Osteocyte (in vitro differentiated cells): ENCODE data around the gene SLC35F3. TPM values are rescaled to one million over a fixed set of nuclear protein-coding genes. Genes with fewer than 3 reads are reported as not detected.

Source experiments
- DNase-seq: peaks from one replicate; pipeline ENCODE4 v3.0.0; 2021; ENCODE audit warnings: mixed read lengths; ENCODE audit not compliant: unreplicated experiment; ENCODE audit errors: extremely low spot score
- H3K27ac Mint-ChIP-seq: one replicate; pipeline ENCODE4 v1.8.0; 2021; ENCODE audit warnings: mild to moderate bottlenecking, mixed read lengths; ENCODE audit not compliant: unreplicated experiment
- H3K27me3 Mint-ChIP-seq: one replicate; pipeline ENCODE4 v1.8.0; 2021; ENCODE audit warnings: mixed read lengths; ENCODE audit not compliant: unreplicated experiment
- H3K36me3 Mint-ChIP-seq: one replicate; pipeline ENCODE4 v1.8.0; 2021; ENCODE audit warnings: mixed read lengths; ENCODE audit not compliant: unreplicated experiment
- H3K4me1 Mint-ChIP-seq: one replicate; pipeline ENCODE4 v1.8.0; 2021; ENCODE audit warnings: mixed read lengths; ENCODE audit not compliant: unreplicated experiment
- H3K4me3 Mint-ChIP-seq: one replicate; pipeline ENCODE4 v1.8.0; 2021; ENCODE audit warnings: mild to moderate bottlenecking, moderate library complexity, mixed read lengths; ENCODE audit not compliant: unreplicated experiment
- H3K9me3 Mint-ChIP-seq: one replicate; pipeline ENCODE4 v1.8.0; 2021; ENCODE audit warnings: mixed read lengths; ENCODE audit not compliant: unreplicated experiment
- total RNA-seq: library from RNA; stranded (reverse); gene quantifications from 2 replicates; pipeline ENCODE4 v1.2.1, GENCODE V29; 2021
- TF ChIP-seq, protein P1 (sequence below): fragments of 200-600 bp; sonication (generic); IDR thresholded peaks from 2 replicates; pipeline ENCODE4 v1.5.0; 2021; ENCODE audit warnings: antibody characterized with exemption, mild to moderate bottlenecking, moderate library complexity

SLC35F3 gene
- total RNA-seq, 1 donor from 2014 or later = not detected

DNA sequence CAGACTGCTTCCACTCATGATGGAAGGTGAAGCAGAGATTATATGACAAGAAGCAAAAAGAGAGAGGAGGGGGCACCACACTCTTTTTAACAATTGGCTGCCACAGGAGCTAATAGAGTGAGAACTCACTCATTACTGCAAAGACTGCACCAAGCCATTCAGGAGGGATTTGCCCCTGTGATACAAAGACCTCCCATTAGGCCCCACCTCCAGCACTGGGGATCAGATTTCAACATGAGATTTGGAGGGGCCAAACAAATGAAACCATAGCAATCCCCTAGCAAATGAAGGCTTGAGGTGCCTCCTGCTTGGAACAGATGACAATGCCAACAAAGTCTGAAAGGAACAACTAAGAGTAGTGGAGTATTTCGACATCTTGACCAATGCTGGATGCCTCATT is 346.3 kb downstream of the SLC35F3 start:
- no peak overlapping the region for H3K27ac Mint-ChIP-seq
- H3K9me3 Mint-ChIP-seq = peaks cover 20% of the 10 kb centered on the region
- DNase-seq = no peak
- TF ChIP-seq, protein P1, sequence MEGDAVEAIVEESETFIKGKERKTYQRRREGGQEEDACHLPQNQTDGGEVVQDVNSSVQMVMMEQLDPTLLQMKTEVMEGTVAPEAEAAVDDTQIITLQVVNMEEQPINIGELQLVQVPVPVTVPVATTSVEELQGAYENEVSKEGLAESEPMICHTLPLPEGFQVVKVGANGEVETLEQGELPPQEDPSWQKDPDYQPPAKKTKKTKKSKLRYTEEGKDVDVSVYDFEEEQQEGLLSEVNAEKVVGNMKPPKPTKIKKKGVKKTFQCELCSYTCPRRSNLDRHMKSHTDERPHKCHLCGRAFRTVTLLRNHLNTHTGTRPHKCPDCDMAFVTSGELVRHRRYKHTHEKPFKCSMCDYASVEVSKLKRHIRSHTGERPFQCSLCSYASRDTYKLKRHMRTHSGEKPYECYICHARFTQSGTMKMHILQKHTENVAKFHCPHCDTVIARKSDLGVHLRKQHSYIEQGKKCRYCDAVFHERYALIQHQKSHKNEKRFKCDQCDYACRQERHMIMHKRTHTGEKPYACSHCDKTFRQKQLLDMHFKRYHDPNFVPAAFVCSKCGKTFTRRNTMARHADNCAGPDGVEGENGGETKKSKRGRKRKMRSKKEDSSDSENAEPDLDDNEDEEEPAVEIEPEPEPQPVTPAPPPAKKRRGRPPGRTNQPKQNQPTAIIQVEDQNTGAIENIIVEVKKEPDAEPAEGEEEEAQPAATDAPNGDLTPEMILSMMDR = no peak
- no peak overlapping the region for H3K4me3 Mint-ChIP-seq
- no peaks in the 10 kb centered on the region for H3K27me3 Mint-ChIP-seq
- no peaks in the 10 kb centered on the region for H3K36me3 Mint-ChIP-seq
- H3K4me1 Mint-ChIP-seq = no peaks in the 10 kb centered on the region

DNA sequence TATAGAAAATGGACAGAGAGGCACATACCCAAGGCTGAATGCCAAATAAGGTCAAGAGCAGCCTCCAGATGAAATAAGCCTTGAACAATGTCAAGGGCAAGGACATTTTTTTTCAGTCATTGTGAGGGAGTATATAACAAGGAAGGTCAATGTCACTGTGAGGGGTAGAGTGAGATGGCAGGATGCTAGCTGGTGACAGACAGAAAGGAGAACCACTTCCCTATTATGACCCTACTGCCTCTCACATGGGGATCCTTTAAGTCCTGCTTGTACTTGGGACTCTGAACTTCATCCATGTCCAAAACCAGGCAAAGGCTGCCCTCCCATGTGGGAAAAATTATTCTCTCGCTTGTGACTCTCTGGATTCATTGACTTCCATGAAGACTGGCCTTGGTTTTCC is 349.3 kb downstream of the SLC35F3 start:
- TF ChIP-seq, protein P1 = no peak
- H3K4me3 Mint-ChIP-seq = no peak overlapping the region
- no peak overlapping the region for H3K27ac Mint-ChIP-seq
- H3K36me3 Mint-ChIP-seq = no peaks in the 10 kb centered on the region
- no peaks in the 10 kb centered on the region for H3K4me1 Mint-ChIP-seq
- no peak for DNase-seq
- H3K9me3 Mint-ChIP-seq = peaks cover 10% of the 10 kb centered on the region
- peaks cover 3% of the 10 kb centered on the region for H3K27me3 Mint-ChIP-seq

DNA sequence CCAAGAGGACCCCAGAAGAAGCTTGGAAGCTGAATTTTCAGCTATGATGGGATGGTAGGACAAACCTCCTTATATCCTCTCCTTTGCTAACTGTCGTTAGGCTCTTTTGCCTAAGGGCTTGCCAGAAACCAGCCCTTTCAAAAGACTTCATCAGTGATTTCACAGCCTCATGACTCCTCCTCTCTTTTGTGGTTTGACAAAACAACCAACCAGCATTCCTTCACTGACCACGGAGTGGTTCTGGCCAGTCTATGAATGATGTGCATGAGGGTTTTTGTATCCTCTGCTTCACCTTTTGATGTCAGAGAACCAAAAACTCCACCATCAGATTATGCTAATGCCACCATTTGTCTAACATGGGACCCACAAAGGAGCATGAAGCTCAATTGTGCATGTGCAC is 351.9 kb downstream of the SLC35F3 start:
- Mint-ChIP-seq H3K4me3 (no peak overlapping the region), H3K36me3 (no peaks in the 10 kb centered on the region), H3K27ac (no peak overlapping the region), H3K4me1 (no peaks in the 10 kb centered on the region), H3K27me3 (peaks cover 3% of the 10 kb centered on the region), H3K9me3 (peaks cover 10% of the 10 kb centered on the region)
- TF ChIP-seq, protein P1 = no peak
- DNase-seq = no peak

DNA sequence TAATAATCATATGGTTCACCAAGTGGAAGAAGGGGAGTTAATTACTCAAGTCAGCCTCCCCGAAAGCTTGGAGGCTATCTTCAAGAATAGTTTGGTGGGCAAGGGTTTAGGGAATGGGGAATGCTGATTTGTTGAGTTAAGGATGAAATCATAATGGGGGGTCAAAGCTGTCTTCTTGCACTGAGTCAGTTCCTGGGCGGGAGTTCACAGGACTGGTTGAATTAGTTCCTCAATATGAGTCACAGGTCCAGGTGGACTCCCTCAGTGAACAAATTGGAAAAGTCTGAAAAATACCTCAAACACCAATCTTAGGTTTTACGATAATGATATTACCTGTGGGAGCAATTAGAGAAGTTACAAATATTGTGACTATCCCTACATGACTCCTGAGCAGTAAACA is 353.6 kb downstream of the SLC35F3 start:
- peaks cover 10% of the 10 kb centered on the region for H3K9me3 Mint-ChIP-seq
- no peaks in the 10 kb centered on the region for H3K4me1 Mint-ChIP-seq
- peaks cover 3% of the 10 kb centered on the region for H3K27me3 Mint-ChIP-seq
- no peak for DNase-seq
- TF ChIP-seq, protein P1 = no peak
- no peak overlapping the region for H3K27ac Mint-ChIP-seq
- H3K36me3 Mint-ChIP-seq = no peaks in the 10 kb centered on the region
- no peak overlapping the region for H3K4me3 Mint-ChIP-seq

DNA sequence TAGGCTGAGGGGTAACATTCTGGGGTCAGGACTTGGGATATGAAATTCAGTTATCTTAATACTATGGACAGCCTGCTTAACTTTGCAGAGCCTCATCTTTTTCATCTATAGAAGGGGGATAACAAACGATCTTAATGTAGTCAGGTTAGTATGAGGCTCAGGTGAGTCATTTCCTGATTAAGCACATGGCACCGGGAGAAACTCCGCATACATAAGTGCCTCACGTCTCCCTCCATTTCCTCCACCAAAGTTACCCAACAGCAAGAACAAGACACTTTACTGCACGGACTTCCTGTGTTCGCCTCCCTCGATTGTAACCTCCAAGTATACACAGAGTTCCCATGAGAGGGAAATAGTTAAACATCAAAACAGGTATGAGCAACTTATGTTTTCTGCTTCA is 356.1 kb downstream of the SLC35F3 start:
- Mint-ChIP-seq H3K27me3 (peaks cover 3% of the 10 kb centered on the region), H3K4me3 (no peak overlapping the region), H3K27ac (no peak overlapping the region), H3K36me3 (no peaks in the 10 kb centered on the region), H3K4me1 (no peaks in the 10 kb centered on the region), H3K9me3 (peaks cover 10% of the 10 kb centered on the region)
- TF ChIP-seq, protein P1 = no peak
- peak; percentile 32 for DNase-seq
